ENCODE data around the gene CYP2S1. TPM values are rescaled to one million over a fixed set of nuclear protein-coding genes. Genes with fewer than 3 reads are reported as not detected.
A peak's percentile ranks its signal among the peaks of the same experiment; 100 is the strongest.

The CYP2S1 gene
- total RNA-seq, 6 experiments from 2014 or later = 0.54 to 1.9 (median 0.99) TPM

DNA sequence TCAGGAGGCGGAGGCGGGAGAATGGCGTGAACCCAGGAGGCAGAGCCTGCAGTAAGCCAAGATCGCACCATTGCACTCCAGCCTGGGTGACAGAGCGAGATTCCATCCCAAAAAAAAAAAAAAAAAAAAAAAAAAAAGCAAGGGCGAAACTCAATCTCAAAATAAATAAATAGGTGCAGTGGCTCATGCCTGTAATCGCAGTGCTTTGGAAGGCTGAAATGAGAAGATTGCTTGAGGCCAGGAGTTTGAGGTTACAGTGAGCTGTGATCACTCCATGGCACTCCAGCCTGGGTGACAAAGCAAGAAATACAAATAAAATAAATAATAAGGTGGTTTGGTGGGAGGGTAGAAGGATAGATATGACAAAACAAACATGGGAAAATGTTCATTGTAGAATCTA is 39.0 kb upstream of the CYP2S1 start:
- H3K4me1 ChIP-seq = no peaks in the 10 kb centered on the region
- intact Hi-C loops (cut with DNase I) = no loop called here
- no peaks in the 10 kb centered on the region for H3K27me3 ChIP-seq
- no peaks in the 10 kb centered on the region for H3K9me3 ChIP-seq
- no peaks in the 10 kb centered on the region for H3K36me3 ChIP-seq
- no peak for DNase-seq
- no peak overlapping the region for H3K4me3 ChIP-seq
- 95% methylated on average over 4 of the region's 7 CpGs for WGBS (ENCODE audit: insufficient coverage, low coverage, low lambda C conversion rate, missing lambda C conversion rate)
- ATAC-seq = no peak
- no peak overlapping the region for H3K27ac ChIP-seq
- TF ChIP-seq, protein P1, sequence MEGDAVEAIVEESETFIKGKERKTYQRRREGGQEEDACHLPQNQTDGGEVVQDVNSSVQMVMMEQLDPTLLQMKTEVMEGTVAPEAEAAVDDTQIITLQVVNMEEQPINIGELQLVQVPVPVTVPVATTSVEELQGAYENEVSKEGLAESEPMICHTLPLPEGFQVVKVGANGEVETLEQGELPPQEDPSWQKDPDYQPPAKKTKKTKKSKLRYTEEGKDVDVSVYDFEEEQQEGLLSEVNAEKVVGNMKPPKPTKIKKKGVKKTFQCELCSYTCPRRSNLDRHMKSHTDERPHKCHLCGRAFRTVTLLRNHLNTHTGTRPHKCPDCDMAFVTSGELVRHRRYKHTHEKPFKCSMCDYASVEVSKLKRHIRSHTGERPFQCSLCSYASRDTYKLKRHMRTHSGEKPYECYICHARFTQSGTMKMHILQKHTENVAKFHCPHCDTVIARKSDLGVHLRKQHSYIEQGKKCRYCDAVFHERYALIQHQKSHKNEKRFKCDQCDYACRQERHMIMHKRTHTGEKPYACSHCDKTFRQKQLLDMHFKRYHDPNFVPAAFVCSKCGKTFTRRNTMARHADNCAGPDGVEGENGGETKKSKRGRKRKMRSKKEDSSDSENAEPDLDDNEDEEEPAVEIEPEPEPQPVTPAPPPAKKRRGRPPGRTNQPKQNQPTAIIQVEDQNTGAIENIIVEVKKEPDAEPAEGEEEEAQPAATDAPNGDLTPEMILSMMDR (IDR thresholded peaks at IDR 0.05) = no peak
- no peak for TF ChIP-seq POLR2A (IDR thresholded peaks at IDR 0.05)

DNA sequence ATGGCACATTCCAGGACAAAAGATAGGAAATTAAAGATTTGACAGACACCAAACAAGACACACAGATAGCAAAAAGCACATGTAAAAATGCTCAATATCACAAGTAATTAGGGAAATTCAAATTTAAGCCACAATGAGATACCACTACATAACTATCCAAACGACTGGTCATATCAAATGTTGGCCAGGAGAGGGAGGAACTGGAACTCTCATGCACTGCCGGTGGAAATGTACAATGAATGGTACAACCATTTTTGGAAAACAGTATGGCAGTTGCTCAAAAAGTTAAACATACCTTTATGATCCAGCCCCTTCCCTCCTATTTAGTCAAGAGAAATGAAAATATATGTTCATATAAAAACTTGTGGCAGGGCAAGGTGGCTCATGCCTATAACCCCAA is 36.8 kb upstream of the CYP2S1 start:
- Histone ChIP-seq H3K4me3 (no peak overlapping the region), H3K9me3 (no peaks in the 10 kb centered on the region), H3K36me3 (no peaks in the 10 kb centered on the region), H3K27me3 (no peaks in the 10 kb centered on the region), H3K27ac (no peak overlapping the region), H3K4me1 (no peaks in the 10 kb centered on the region)
- WGBS (ENCODE audit: insufficient coverage, low coverage, low lambda C conversion rate, missing lambda C conversion rate) = 80% methylated on average over 2 of the region's 2 CpGs
- TF ChIP-seq POLR2A (IDR thresholded peaks at IDR 0.05) = no peak
- TF ChIP-seq, protein P1 (IDR thresholded peaks at IDR 0.05) = no peak
- intact Hi-C loops (cut with DNase I) = no loop called here
- no peak for ATAC-seq
- DNase-seq = no peak

DNA sequence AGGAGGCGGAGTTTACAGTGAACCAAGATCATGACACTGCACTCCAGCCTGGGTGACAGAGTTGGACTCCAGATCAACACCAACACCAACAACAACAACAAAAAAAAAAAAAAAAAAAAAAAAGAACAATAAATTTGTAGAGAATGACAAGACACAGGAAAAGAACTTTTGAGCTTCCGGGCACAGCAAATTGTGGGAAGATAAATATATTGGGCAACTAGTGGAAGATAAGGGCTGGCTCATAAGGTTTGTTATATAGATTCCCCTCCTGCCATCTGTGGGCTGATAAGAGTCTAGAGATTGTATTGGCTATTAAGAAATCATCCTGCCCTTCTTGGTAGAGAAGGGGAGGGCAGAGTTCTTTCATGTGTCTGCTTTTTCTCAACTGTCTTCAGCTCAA is 33.1 kb upstream of the CYP2S1 start:
- TF ChIP-seq, protein P1 (IDR thresholded peaks at IDR 0.05) = no peak
- no peak for TF ChIP-seq POLR2A (IDR thresholded peaks at IDR 0.05)
- ATAC-seq = peak in 2 of 4 donors; percentile 23 to 45

GRCh38 chr19:41161903-41162302 is 31.1 kb upstream of the CYP2S1 start:
- intact Hi-C loops (cut with DNase I) = no loop called here
- no peak for ATAC-seq
- no peak overlapping the region for H3K4me3 ChIP-seq
- H3K9me3 ChIP-seq = no peaks in the 10 kb centered on the region
- no peaks in the 10 kb centered on the region for H3K27me3 ChIP-seq
- no peak for TF ChIP-seq POLR2A (IDR thresholded peaks at IDR 0.05)
- TF ChIP-seq, protein P1 (IDR thresholded peaks at IDR 0.05) = no peak
- no peak overlapping the region for H3K27ac ChIP-seq
- 94% methylated on average over 5 of the region's 5 CpGs for WGBS (ENCODE audit: insufficient coverage, low coverage, low lambda C conversion rate, missing lambda C conversion rate)
- DNase-seq = no peak
- H3K4me1 ChIP-seq = no peaks in the 10 kb centered on the region
- H3K36me3 ChIP-seq = no peaks in the 10 kb centered on the region

More for the DNA sequence above, 33.1 kb upstream of the CYP2S1 start:
- 6% methylated on average over 1 of the region's 2 CpGs for WGBS (ENCODE audit: insufficient coverage, low coverage, low lambda C conversion rate, missing lambda C conversion rate)
- H3K36me3 ChIP-seq = no peaks in the 10 kb centered on the region
- no peak for DNase-seq
- no peaks in the 10 kb centered on the region for H3K9me3 ChIP-seq
- no peak overlapping the region for H3K4me3 ChIP-seq
- H3K27me3 ChIP-seq = no peaks in the 10 kb centered on the region
- intact Hi-C loops (cut with DNase I) = no loop called here
- no peak overlapping the region for H3K27ac ChIP-seq
- no peaks in the 10 kb centered on the region for H3K4me1 ChIP-seq
